GM23338 (cell line): ENCODE results near the gene PRPF38A. TPM values are rescaled to one million over a fixed set of nuclear protein-coding genes. Genes with fewer than 3 reads are reported as not detected.

Source experiments
- ATAC-seq: fragments of 200-7000 bp; cut with Tn5 transposase; 3 replicates; pipeline ENCODE4 v1.9.1; 2020
- DNase-seq: peaks from one replicate; pipeline ENCODE4 v3.0.0-alpha.2; 2015; ENCODE audit warnings: low spot score
- H2AFZ ChIP-seq: fragments of 200-600 bp; sonication (generic); 2 replicates; pipeline ENCODE4 v1.8.0; 2016; ENCODE audit warnings: antibody characterized with exemption, mild to moderate bottlenecking, moderate library complexity
- H3F3A ChIP-seq: fragments of 200-600 bp; sonication (generic); replicated peaks from 2 replicates; pipeline ENCODE4 v1.8.0; 2017; ENCODE audit warnings: antibody characterized with exemption, mixed run types, low read depth
- H3K27ac ChIP-seq: fragments of 200-600 bp; sonication (generic); 2 replicates; pipeline ENCODE4 v1.6.1; 2016; ENCODE audit warnings: low read depth
- H3K27me3 ChIP-seq: fragments of 200-600 bp; sonication (generic); 2 replicates; pipeline ENCODE4 v1.8.0; 2016; ENCODE audit warnings: mild to moderate bottlenecking, mixed run types, moderate library complexity; ENCODE audit not compliant: insufficient read depth
- H3K36me3 ChIP-seq: fragments of 200-600 bp; sonication (generic); 2 replicates; pipeline ENCODE4 v1.8.0; 2016; ENCODE audit warnings: mild to moderate bottlenecking; ENCODE audit not compliant: insufficient read depth
- H3K4me1 ChIP-seq: fragments of 200-600 bp; sonication (generic); 2 replicates; pipeline ENCODE4 v1.8.0; 2016; ENCODE audit warnings: mild to moderate bottlenecking, moderate library complexity; ENCODE audit not compliant: insufficient read depth
- H3K4me2 ChIP-seq: fragments of 200-600 bp; sonication (generic); 2 replicates; pipeline ENCODE4 v1.7.1; 2017; ENCODE audit warnings: mixed run types
- H3K4me3 ChIP-seq: fragments of 200-600 bp; sonication (generic); 2 replicates; pipeline ENCODE4 v1.6.1; 2016; ENCODE audit warnings: mixed run types
- H3K79me2 ChIP-seq: fragments of 200-600 bp; sonication (generic); replicated peaks from 2 replicates; pipeline ENCODE4 v1.8.0; 2017; ENCODE audit warnings: mild to moderate bottlenecking; ENCODE audit not compliant: insufficient read depth
- H3K9me2 ChIP-seq: fragments of 200-600 bp; sonication (generic); 2 replicates; pipeline ENCODE4 v1.8.0; 2017; ENCODE audit not compliant: insufficient read depth
- H4K20me1 ChIP-seq: fragments of 200-600 bp; sonication (generic); replicated peaks from 2 replicates; pipeline ENCODE4 v1.8.0; 2017; ENCODE audit warnings: mild to moderate bottlenecking; ENCODE audit not compliant: insufficient read depth
- H3K27ac Mint-ChIP-seq: 2 replicates; pipeline ENCODE4 v1.8.0; 2020; ENCODE audit warnings: inconsistent platforms, mild to moderate bottlenecking, moderate library complexity, mixed read lengths
- H3K27me3 Mint-ChIP-seq: 3 replicates; pipeline ENCODE4 v1.8.0; 2022; ENCODE audit warnings: low read depth, mild to moderate bottlenecking, moderate library complexity, mixed read lengths, inconsistent platforms; ENCODE audit not compliant: insufficient read depth, poor library complexity
- H3K36me3 Mint-ChIP-seq: 3 replicates; pipeline ENCODE4 v1.8.0; 2021; ENCODE audit warnings: low read depth, mild to moderate bottlenecking, inconsistent platforms, moderate library complexity, mixed read lengths
- H3K4me1 Mint-ChIP-seq: 3 replicates; pipeline ENCODE4 v1.8.0; 2020; ENCODE audit warnings: mild to moderate bottlenecking, inconsistent platforms, mixed read lengths
- H3K4me3 Mint-ChIP-seq: 3 replicates; pipeline ENCODE4 v1.8.0; 2021; ENCODE audit warnings: moderate library complexity, mild to moderate bottlenecking, inconsistent platforms, mixed read lengths
- H3K9me3 Mint-ChIP-seq: 3 replicates; pipeline ENCODE4 v1.8.0; 2020; ENCODE audit warnings: moderate library complexity, mild to moderate bottlenecking, inconsistent platforms, mixed read lengths
- CTCF ChIP-seq, 2 experiments: fragments of 200-600 bp in 1 of 2; sonication (generic) in 1 of 2; conservative IDR thresholded peaks; 2 replicates each; pipeline versions ENCODE4 v1.5.1 to v1.6.1; 2016 to 2017; ENCODE audit warnings: antibody characterized with exemption in 2 of 2, low read depth in 2 of 2, mild to moderate bottlenecking in 2 of 2, moderate library complexity in 1 of 2
- EZH2 ChIP-seq: fragments of 200-600 bp; sonication (generic); IDR thresholded peaks from one replicate; pipeline ENCODE4 v1.8.0; 2017; ENCODE audit warnings: antibody characterized with exemption, mild to moderate bottlenecking, low read depth; ENCODE audit not compliant: unreplicated experiment
- EZH2phosphoT487 ChIP-seq: fragments of 200-600 bp; sonication (generic); IDR thresholded peaks from one replicate; pipeline ENCODE4 v1.8.1; 2018; ENCODE audit warnings: antibody characterized with exemption; ENCODE audit not compliant: unreplicated experiment
- JUNB ChIP-seq: IDR thresholded peaks from one replicate; pipeline ENCODE4 v1.6.1; 2016; ENCODE audit warnings: antibody characterized with exemption; ENCODE audit not compliant: unreplicated experiment
- NANOG ChIP-seq: IDR thresholded peaks from 2 replicates; pipeline ENCODE4 v1.6.1; 2016; ENCODE audit warnings: antibody characterized with exemption, borderline replicate concordance
- ZNF331 ChIP-seq: fragments of 250-450 bp; sonication (Bioruptor Pico); IDR thresholded peaks from 2 replicates; pipeline ENCODE4 v1.5.0; 2020; ENCODE audit warnings: low read depth, mild to moderate bottlenecking, moderate library complexity
- polyA plus RNA-seq: library from polyadenylated mRNA; unstranded; fragments of >200 nt; fragmentation: Nextera tagmentation; extraction: Ambion mirVana; gene quantifications from 2 replicates; pipeline ENCODE4 v1.2.1, GENCODE V29; 2016
- total RNA-seq: library from RNA; depleted of rRNA; stranded (reverse); fragments of >200 nt; shearing (Covaris generic); gene quantifications from 2 replicates; pipeline ENCODE4 v1.2.3, GENCODE V29; 2014
- TF ChIP-seq, protein P1 (sequence below): fragments of 250-450 bp; sonication (Bioruptor Pico); IDR thresholded peaks from 2 replicates; pipeline ENCODE4 v1.5.0; 2020; ENCODE audit warnings: mild to moderate bottlenecking, moderate library complexity
- TF ChIP-seq, protein P2 (sequence below): IDR thresholded peaks from 2 replicates; pipeline ENCODE4 v1.6.1; 2016; ENCODE audit warnings: antibody characterized with exemption

PRPF38A gene
- total and polyA plus RNA-seq, 2 experiments from 2014 or later, result 24.8 to 40.3 TPM

GRCh38 chr1:52413410-52413989 lies 9.1 kb downstream of the PRPF38A start:
- no peak overlapping the region for H3K27ac ChIP-seq
- no peak overlapping the region for H3K4me3 ChIP-seq
- Mint-ChIP-seq H3K4me3 (no peak overlapping the region), H3K27ac (no peak overlapping the region), H3K4me1 (no peaks in the 10 kb centered on the region), H3K9me3 (no peaks in the 10 kb centered on the region), H3K36me3 (peaks cover 84% of the 10 kb centered on the region), H3K27me3 (no peaks in the 10 kb centered on the region)
- ATAC-seq (no peak), DNase-seq (no peak)
- H4K20me1 ChIP-seq, result peaks cover 6% of the 10 kb centered on the region
- H3F3A ChIP-seq, result no peaks in the 10 kb centered on the region
- H3K4me1 ChIP-seq, result no peaks in the 10 kb centered on the region
- H2AFZ ChIP-seq, result no peak overlapping the region
- peaks cover 88% of the 10 kb centered on the region for H3K36me3 ChIP-seq
- no peak for TF ChIP-seq EZH2phosphoT487
- no peak for TF ChIP-seq NANOG
- TF ChIP-seq JUNB, result no peak
- no peak for TF ChIP-seq CTCF (conservative IDR thresholded peaks at IDR 0.05; ENCODE audit: low read depth in 2 of 2)
- TF ChIP-seq, protein P1, sequence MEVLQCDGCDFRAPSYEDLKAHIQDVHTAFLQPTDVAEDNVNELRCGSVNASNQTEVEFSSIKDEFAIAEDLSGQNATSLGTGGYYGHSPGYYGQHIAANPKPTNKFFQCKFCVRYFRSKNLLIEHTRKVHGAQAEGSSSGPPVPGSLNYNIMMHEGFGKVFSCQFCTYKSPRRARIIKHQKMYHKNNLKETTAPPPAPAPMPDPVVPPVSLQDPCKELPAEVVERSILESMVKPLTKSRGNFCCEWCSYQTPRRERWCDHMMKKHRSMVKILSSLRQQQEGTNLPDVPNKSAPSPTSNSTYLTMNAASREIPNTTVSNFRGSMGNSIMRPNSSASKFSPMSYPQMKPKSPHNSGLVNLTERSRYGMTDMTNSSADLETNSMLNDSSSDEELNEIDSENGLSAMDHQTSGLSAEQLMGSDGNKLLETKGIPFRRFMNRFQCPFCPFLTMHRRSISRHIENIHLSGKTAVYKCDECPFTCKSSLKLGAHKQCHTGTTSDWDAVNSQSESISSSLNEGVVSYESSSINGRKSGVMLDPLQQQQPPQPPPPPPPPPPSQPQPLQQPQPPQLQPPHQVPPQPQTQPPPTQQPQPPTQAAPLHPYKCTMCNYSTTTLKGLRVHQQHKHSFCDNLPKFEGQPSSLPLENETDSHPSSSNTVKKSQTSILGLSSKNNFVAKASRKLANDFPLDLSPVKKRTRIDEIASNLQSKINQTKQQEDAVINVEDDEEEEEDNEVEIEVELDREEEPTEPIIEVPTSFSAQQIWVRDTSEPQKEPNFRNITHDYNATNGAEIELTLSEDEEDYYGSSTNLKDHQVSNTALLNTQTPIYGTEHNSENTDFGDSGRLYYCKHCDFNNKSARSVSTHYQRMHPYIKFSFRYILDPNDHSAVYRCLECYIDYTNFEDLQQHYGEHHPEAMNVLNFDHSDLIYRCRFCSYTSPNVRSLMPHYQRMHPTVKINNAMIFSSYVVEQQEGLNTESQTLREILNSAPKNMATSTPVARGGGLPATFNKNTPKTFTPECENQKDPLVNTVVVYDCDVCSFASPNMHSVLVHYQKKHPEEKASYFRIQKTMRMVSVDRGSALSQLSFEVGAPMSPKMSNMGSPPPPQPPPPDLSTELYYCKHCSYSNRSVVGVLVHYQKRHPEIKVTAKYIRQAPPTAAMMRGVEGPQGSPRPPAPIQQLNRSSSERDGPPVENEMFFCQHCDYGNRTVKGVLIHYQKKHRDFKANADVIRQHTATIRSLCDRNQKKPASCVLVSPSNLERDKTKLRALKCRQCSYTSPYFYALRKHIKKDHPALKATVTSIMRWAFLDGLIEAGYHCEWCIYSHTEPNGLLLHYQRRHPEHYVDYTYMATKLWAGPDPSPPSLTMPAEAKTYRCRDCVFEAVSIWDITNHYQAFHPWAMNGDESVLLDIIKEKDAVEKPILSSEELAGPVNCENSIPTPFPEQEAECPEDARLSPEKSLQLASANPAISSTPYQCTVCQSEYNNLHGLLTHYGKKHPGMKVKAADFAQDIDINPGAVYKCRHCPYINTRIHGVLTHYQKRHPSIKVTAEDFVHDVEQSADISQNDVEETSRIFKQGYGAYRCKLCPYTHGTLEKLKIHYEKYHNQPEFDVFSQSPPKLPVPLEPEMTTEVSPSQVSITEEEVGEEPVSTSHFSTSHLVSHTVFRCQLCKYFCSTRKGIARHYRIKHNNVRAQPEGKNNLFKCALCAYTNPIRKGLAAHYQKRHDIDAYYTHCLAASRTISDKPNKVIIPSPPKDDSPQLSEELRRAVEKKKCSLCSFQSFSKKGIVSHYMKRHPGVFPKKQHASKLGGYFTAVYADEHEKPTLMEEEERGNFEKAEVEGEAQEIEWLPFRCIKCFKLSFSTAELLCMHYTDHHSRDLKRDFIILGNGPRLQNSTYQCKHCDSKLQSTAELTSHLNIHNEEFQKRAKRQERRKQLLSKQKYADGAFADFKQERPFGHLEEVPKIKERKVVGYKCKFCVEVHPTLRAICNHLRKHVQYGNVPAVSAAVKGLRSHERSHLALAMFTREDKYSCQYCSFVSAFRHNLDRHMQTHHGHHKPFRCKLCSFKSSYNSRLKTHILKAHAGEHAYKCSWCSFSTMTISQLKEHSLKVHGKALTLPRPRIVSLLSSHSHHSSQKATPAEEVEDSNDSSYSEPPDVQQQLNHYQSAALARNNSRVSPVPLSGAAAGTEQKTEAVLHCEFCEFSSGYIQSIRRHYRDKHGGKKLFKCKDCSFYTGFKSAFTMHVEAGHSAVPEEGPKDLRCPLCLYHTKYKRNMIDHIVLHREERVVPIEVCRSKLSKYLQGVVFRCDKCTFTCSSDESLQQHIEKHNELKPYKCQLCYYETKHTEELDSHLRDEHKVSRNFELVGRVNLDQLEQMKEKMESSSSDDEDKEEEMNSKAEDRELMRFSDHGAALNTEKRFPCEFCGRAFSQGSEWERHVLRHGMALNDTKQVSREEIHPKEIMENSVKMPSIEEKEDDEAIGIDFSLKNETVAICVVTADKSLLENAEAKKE (CRISPR knock-in tag), result no peak
- TF ChIP-seq ZNF331 (CRISPR knock-in tag), result no peak
- TF ChIP-seq, protein P2, sequence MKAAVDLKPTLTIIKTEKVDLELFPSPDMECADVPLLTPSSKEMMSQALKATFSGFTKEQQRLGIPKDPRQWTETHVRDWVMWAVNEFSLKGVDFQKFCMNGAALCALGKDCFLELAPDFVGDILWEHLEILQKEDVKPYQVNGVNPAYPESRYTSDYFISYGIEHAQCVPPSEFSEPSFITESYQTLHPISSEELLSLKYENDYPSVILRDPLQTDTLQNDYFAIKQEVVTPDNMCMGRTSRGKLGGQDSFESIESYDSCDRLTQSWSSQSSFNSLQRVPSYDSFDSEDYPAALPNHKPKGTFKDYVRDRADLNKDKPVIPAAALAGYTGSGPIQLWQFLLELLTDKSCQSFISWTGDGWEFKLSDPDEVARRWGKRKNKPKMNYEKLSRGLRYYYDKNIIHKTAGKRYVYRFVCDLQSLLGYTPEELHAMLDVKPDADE, result no peak
- TF ChIP-seq EZH2, result no peak
- no peaks in the 10 kb centered on the region for H3K27me3 ChIP-seq
- H3K9me2 ChIP-seq, result no peaks in the 10 kb centered on the region
- no peak overlapping the region for H3K4me2 ChIP-seq
- H3K79me2 ChIP-seq, result no peaks in the 10 kb centered on the region
